Effector memory CD4-positive, alpha-beta T cell (primary cell): ENCODE results near the gene FOXJ1.
A peak's percentile ranks its signal among the peaks of the same experiment; 100 is the strongest.

Experiments used
- DNase-seq, 3 donors: peaks; one replicate each; pipeline ENCODE4 v3.0.0-alpha.2; 2020
- H3K27ac ChIP-seq: 2 replicates; pipeline ENCODE4 v1.7.0; 2013; ENCODE audit warnings: mild to moderate bottlenecking, low read length, moderate library complexity; ENCODE audit not compliant: insufficient read depth, poor library complexity, severe bottlenecking
- H3K27me3 ChIP-seq: replicated peaks from 2 replicates; pipeline ENCODE4 v1.7.0; 2013; ENCODE audit warnings: mild to moderate bottlenecking, low read length; ENCODE audit not compliant: insufficient read depth, control insufficient read depth, poor library complexity, severe bottlenecking
- H3K36me3 ChIP-seq: 2 replicates; pipeline ENCODE4 v1.7.0; 2013; ENCODE audit warnings: mild to moderate bottlenecking, low read length, moderate library complexity; ENCODE audit not compliant: control insufficient read depth, insufficient read depth
- H3K4me1 ChIP-seq: 2 replicates; pipeline ENCODE4 v1.7.0; 2013; ENCODE audit warnings: low read length, mild to moderate bottlenecking; ENCODE audit not compliant: control insufficient read depth, insufficient read depth, poor library complexity, severe bottlenecking
- H3K4me3 ChIP-seq: 2 replicates; pipeline ENCODE4 v1.7.0; 2013; ENCODE audit warnings: low read length, low read depth, mild to moderate bottlenecking; ENCODE audit not compliant: insufficient read depth, poor library complexity, severe bottlenecking
- H3K9me3 ChIP-seq: 2 replicates; pipeline ENCODE4 v1.7.0; 2013; ENCODE audit warnings: mild to moderate bottlenecking, low read length, moderate library complexity; ENCODE audit not compliant: control insufficient read depth

FOXJ1 gene

DNA sequence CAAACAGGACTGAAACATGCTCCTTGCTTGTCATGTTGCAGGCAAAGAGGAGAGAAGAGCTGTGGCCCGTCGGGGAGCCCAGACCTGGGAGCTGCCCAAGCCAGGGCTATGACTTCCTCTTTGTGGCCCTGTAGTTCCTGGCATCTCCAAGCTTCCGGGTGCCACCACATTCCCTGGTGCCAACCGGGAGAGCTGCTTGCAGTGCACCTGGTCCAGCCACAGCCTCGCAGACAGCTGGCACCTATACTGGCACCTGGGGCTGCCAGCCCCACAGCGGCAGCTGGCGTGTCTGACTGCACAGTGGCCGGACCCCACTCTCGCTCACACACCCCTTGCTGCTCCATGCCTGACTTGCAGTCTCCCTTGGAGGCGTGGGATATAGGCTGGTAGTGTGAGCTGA is 37.1 kb upstream of the FOXJ1 start:
- peak overlapping the region; percentile 48 for H3K27ac ChIP-seq
- no peaks in the 10 kb centered on the region for H3K9me3 ChIP-seq
- no peak overlapping the region for H3K4me3 ChIP-seq
- H3K4me1 ChIP-seq: peaks cover 37% of the 10 kb centered on the region
- H3K36me3 ChIP-seq: no peaks in the 10 kb centered on the region
- H3K27me3 ChIP-seq: no peaks in the 10 kb centered on the region
- no peak for DNase-seq

DNA sequence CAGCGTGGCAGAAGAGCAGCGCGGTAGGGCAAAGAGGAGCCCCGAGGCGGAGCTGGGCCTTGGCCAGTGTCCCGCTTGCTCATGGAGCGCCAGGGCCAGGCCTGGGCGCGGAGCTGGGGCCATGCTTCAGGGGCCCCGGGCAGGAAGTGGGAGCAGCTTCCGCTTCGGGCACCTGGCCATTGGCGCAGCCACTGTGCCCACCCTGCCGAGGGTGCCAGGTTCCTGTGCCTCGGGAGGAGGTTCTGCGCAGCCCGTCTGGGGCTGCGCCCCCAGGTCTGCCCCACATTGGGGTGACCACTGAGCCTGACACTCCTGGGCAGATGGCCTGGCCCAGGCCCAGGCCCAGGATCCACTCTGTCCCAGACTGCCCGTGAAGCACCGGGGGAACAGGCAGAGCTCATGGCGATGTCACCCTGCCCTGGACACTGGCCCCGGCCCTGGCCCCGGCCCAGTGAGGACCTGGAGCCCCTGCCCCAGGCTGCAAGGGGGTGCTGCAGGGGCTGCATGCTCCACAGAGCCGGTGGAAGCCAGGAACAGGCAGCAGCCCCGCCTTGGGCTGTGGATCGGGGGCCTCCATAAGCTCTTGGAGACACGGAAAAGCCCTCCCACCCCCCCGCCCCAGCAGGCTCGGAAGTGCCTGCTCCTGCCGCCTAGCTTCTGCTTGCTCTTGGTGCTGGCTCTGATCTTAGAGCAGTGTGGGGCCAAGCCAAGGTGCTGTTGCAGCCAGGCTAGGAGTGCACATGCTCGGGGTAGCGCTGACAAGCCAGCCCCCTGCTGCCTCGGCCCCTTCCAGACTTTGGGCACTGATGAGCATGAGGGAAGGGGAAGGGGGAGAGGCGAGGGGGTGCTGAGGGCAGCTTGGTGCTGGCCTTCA is 35.9 kb upstream of the FOXJ1 start:
- DNase-seq: no peak
- Histone ChIP-seq H3K27me3 (no peaks in the 10 kb centered on the region), H3K4me3 (no peak overlapping the region), H3K27ac (peak overlapping the region; percentile 48), H3K36me3 (peaks cover under 1% of the 10 kb centered on the region), H3K9me3 (no peaks in the 10 kb centered on the region), H3K4me1 (peaks cover 36% of the 10 kb centered on the region)

DNA sequence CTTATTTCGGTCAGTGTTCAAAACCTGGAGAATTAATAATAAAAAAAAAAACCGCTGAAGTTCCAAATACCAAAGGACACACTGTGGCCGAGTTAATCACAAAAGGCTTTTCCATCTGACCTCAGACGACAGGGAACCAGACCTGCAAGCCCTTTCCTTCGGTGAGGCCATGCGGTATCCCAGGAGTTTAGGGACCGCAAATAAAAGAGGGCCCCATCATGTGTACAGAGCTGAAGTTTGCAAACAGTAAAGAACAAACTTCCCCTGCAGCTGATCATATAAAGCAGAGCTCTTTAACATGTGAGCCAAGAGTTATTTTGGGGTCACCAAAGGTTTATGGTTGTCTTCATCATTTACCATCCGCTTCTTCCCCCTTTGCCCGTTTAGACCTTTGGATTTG is 33.0 kb upstream of the FOXJ1 start:
- no peak for DNase-seq
- Histone ChIP-seq H3K27ac (no peak overlapping the region), H3K4me3 (no peak overlapping the region)

DNA sequence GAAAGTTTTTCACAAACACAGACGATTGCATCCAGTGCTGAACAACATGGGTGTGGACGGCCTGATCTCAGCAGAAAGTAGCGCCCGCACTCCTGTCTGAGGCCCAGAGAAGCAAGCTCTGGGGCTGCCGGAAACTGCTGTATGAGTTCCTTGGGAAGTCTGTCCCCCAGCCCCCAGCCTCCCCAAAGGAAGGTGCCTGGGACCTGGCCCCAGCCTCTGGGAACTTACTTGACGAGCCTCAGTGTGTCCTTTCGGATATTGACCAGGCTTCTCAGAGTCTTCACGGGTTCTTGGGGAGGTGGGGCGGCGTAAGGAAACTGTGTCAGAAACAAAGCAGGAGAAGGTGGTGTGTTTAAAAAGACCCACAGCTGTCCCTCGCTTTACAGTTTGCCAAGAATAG is 32.4 kb upstream of the FOXJ1 start:
- Histone ChIP-seq H3K9me3 (no peaks in the 10 kb centered on the region), H3K27ac (no peak overlapping the region), H3K4me3 (no peak overlapping the region), H3K27me3 (no peaks in the 10 kb centered on the region), H3K4me1 (peaks cover 9% of the 10 kb centered on the region), H3K36me3 (peaks cover 7% of the 10 kb centered on the region)
- DNase-seq: no peak

More for the DNA sequence above, 33.0 kb upstream of the FOXJ1 start:
- Histone ChIP-seq H3K27me3 (no peaks in the 10 kb centered on the region), H3K9me3 (no peaks in the 10 kb centered on the region), H3K4me1 (peaks cover 14% of the 10 kb centered on the region), H3K36me3 (peaks cover 7% of the 10 kb centered on the region)

DNA sequence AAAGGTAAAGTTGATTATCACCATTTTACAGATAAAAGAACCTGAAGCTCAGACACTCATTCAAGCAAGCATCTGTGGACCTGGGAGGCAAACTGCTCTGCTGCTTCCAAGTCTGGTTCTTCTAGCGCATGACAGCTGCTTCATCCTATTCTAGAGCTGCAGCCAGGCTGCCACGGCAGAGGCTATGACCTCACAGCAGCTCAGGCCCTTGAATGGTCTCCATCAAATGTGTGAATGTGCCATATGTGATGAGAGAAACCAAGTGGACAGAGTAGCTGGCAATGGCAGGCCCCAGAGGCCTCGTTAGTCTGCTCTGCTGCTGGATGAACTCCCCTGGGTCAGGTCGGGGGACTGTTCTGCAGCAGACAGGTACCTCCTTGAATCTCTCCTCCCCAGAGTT is 30.7 kb upstream of the FOXJ1 start:
- H3K9me3 ChIP-seq: no peaks in the 10 kb centered on the region
- no peak overlapping the region for H3K4me3 ChIP-seq
- H3K4me1 ChIP-seq: no peaks in the 10 kb centered on the region
- H3K27ac ChIP-seq: no peak overlapping the region
- no peaks in the 10 kb centered on the region for H3K27me3 ChIP-seq
- peaks cover 13% of the 10 kb centered on the region for H3K36me3 ChIP-seq
- no peak for DNase-seq

DNA sequence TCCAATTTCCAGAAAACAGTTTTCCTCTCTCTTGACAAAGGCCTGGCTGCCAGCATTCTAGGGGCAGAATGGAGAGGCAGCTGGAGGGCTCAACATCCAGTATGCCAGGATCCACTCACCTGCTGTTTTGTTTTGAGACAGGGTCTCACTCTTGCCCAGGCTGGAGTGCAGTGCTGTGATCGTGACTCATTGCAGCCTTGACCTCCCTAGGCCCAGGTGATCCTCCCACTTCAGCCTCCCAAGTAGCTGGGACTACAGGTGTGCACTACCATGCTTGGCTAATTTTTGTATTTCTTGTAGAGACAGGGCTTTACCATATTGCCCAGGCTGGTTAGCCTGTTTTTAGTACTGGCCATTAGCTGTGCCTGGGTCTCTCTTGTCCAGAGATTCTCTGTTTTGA is 29.1 kb upstream of the FOXJ1 start:
- Histone ChIP-seq H3K4me1 (no peaks in the 10 kb centered on the region), H3K27ac (no peak overlapping the region), H3K36me3 (peaks cover 14% of the 10 kb centered on the region), H3K27me3 (no peaks in the 10 kb centered on the region), H3K9me3 (no peaks in the 10 kb centered on the region), H3K4me3 (no peak overlapping the region)
- no peak for DNase-seq

DNA sequence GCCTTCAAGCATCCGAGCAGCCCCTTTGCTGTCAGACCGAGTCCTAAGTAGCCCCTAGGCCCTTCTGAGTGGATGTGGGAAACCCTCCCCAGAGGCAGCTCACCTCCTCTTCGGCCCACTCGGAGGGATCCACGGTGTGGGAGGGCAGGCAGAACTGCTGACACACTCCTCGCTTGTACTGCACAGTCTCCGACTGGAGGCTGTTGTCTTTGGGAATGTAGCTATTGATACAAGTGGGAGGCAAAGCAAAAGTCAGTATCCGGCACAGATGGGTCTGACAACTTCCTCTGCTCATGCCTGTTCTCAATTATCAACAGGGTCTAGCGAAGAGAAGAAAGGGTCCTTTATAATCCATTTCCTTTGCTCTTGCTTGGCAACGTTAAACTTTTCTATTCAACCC is 25.9 kb upstream of the FOXJ1 start:
- no peaks in the 10 kb centered on the region for H3K4me1 ChIP-seq
- no peak overlapping the region for H3K4me3 ChIP-seq
- no peak for DNase-seq
- no peaks in the 10 kb centered on the region for H3K27me3 ChIP-seq
- H3K27ac ChIP-seq: no peak overlapping the region
- H3K9me3 ChIP-seq: no peaks in the 10 kb centered on the region
- H3K36me3 ChIP-seq: peaks cover 20% of the 10 kb centered on the region

DNA sequence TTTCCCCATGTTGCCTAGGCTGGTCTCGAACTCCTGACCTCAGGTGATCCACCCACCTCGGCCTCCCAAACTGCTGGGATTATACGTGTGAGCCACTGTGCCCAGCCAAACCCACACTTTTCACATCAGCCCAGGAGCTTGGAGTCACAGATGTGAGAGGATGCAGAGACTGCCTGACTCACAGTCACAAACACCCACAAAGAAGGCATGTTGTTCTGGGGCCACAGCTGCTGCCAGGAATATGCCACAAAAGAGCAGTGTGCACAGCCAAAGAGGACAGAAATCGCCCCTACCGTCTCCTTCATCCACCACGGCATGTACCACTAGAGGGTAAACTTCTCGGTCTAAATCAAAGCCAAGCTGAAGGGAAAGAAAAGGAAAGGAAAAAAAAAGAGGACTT is 25.1 kb upstream of the FOXJ1 start:
- H3K27me3 ChIP-seq: no peaks in the 10 kb centered on the region
- H3K36me3 ChIP-seq: peaks cover 21% of the 10 kb centered on the region
- H3K27ac ChIP-seq: no peak overlapping the region
- DNase-seq: no peak
- H3K4me1 ChIP-seq: no peaks in the 10 kb centered on the region
- no peaks in the 10 kb centered on the region for H3K9me3 ChIP-seq
- H3K4me3 ChIP-seq: no peak overlapping the region

DNA sequence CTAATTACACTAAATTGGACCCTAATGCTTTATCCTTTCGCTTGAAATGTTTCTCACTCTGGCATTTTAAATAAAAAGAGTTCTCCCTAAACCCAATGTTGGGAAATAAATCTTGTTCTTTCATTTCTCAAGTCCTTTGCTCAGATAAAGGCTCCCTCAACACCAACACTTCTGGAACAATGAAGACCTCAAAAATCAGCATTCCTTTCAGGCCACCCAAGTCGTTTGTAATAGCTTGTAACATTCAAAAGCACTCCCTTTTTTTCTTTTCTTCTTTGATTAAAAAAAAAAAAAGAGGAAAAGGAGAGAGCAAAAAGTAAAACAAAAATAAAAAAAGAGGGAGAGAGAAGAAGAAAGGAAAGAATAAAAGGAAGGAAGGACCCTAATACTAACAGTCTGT is 23.3 kb upstream of the FOXJ1 start:
- H3K36me3 ChIP-seq: peaks cover 30% of the 10 kb centered on the region
- no peaks in the 10 kb centered on the region for H3K9me3 ChIP-seq
- no peak overlapping the region for H3K27ac ChIP-seq
- no peak overlapping the region for H3K4me3 ChIP-seq
- no peaks in the 10 kb centered on the region for H3K4me1 ChIP-seq
- H3K27me3 ChIP-seq: no peaks in the 10 kb centered on the region
- DNase-seq: no peak

DNA sequence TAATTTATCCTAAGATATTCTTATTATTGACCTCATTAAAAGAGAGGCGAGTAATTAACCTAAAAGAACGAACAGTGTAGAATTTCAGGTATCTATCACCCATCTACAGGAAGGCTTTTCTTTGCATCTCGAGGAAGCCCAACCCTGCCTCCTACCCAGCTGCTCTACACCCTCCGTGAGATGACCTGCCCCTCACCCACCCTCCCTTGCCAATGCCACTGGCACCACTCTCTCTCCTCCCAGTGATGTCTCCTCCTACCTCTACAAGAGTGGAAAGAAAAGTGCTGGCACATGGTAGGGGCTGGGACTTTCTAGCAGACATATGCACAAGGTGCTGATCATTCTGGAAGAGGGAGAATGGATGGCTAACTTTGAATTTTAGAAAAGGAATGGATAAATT is 22.9 kb upstream of the FOXJ1 start:
- Histone ChIP-seq H3K27me3 (no peaks in the 10 kb centered on the region), H3K27ac (no peak overlapping the region), H3K4me3 (no peak overlapping the region), H3K4me1 (no peaks in the 10 kb centered on the region), H3K36me3 (peaks cover 34% of the 10 kb centered on the region), H3K9me3 (no peaks in the 10 kb centered on the region)
- no peak for DNase-seq
